Mesenchymal stem cell (in vitro differentiated cells and primary cell): ENCODE measurements around the gene LMNTD1.

Experiments used
- DNase-seq: peaks from one replicate; pipeline ENCODE4 v3.0.0-alpha.2; 2013
- H2AFZ ChIP-seq: one replicate; pipeline ENCODE4 v1.6.1; 2013; ENCODE audit warnings: low read depth, mild to moderate bottlenecking, control low read depth, inconsistent platforms, low read length, moderate library complexity
- H2AK5ac ChIP-seq: 2 replicates; pipeline ENCODE4 v1.6.1; 2013; ENCODE audit warnings: low read length, moderate library complexity, mild to moderate bottlenecking, inconsistent platforms; ENCODE audit not compliant: severe bottlenecking
- H2BK120ac ChIP-seq: one replicate; pipeline ENCODE4 v1.6.1; 2013; ENCODE audit warnings: low read depth, mild to moderate bottlenecking, inconsistent platforms, low read length, moderate library complexity
- H2BK12ac ChIP-seq, 2 experiments: one replicate each; pipeline ENCODE4 v1.6.1; 2013; ENCODE audit warnings: inconsistent platforms in 2 of 2, low read length in 2 of 2, mild to moderate bottlenecking in 2 of 2, moderate library complexity in 2 of 2, control low read depth in 1 of 2
- H2BK15ac ChIP-seq: one replicate; pipeline ENCODE4 v1.6.1; 2013; ENCODE audit warnings: mild to moderate bottlenecking, low read depth, inconsistent platforms; ENCODE audit not compliant: poor library complexity, severe bottlenecking
- H2BK5ac ChIP-seq: 2 replicates; pipeline ENCODE4 v1.6.1; 2013; ENCODE audit warnings: low read depth, mild to moderate bottlenecking, low read length, control low read depth, inconsistent platforms; ENCODE audit not compliant: poor library complexity, severe bottlenecking
- H3K14ac ChIP-seq, 2 experiments: one replicate each; pipeline ENCODE4 v1.6.1; 2013; ENCODE audit warnings: inconsistent platforms in 2 of 2, low read length in 2 of 2, control low read depth in 1 of 2, mild to moderate bottlenecking in 1 of 2, moderate library complexity in 1 of 2
- H3K18ac ChIP-seq, 2 experiments: one replicate each; pipeline ENCODE4 v1.6.1; 2013; ENCODE audit warnings: inconsistent platforms in 2 of 2, low read length in 2 of 2, control low read depth in 1 of 2, low read depth in 1 of 2, mild to moderate bottlenecking in 1 of 2
- H3K23ac ChIP-seq, 2 experiments: one replicate each; pipeline ENCODE4 v1.6.1; 2013; ENCODE audit warnings: inconsistent platforms in 2 of 2, low read length in 2 of 2, mild to moderate bottlenecking in 2 of 2, moderate library complexity in 2 of 2, control low read depth in 1 of 2
- H3K27ac ChIP-seq: 2 replicates; pipeline ENCODE4 v1.5.1; 2013; ENCODE audit warnings: mild to moderate bottlenecking, moderate library complexity, low read length, control low read depth, inconsistent platforms; ENCODE audit not compliant: poor library complexity, severe bottlenecking
- H3K27me3 ChIP-seq, 2 experiments: 2 replicates each; pipeline versions ENCODE4 v1.6.1 to v1.7.0; 2013; ENCODE audit warnings: low read length in 2 of 2, mild to moderate bottlenecking in 2 of 2, moderate library complexity in 2 of 2, control low read depth in 1 of 2, inconsistent platforms in 1 of 2; ENCODE audit not compliant: control insufficient read depth in 1 of 2, insufficient read depth in 1 of 2
- H3K36me3 ChIP-seq, 2 experiments: 2 replicates each; pipeline versions ENCODE4 v1.6.1 to v1.7.0; 2013; ENCODE audit warnings: low read length in 2 of 2, control low read depth in 1 of 2, inconsistent platforms in 1 of 2, low read depth in 1 of 2, mild to moderate bottlenecking in 1 of 2; ENCODE audit not compliant: insufficient read depth in 2 of 2, control insufficient read depth in 1 of 2
- H3K4ac ChIP-seq, 2 experiments: one replicate each; pipeline ENCODE4 v1.6.1; 2013; ENCODE audit warnings: inconsistent platforms in 2 of 2, low read length in 2 of 2, mild to moderate bottlenecking in 2 of 2, moderate library complexity in 2 of 2, control low read depth in 1 of 2, low read depth in 1 of 2
- H3K4me1 ChIP-seq: 2 replicates; pipeline ENCODE4 v1.6.1; 2013; ENCODE audit warnings: low read depth, low read length, control low read depth; ENCODE audit not compliant: control insufficient read depth, insufficient read depth
- H3K4me2 ChIP-seq: 2 replicates; pipeline ENCODE4 v1.6.1; 2013; ENCODE audit warnings: low read length, mild to moderate bottlenecking, inconsistent platforms; ENCODE audit not compliant: poor library complexity, severe bottlenecking
- H3K4me3 ChIP-seq, 2 experiments: 2 replicates each; pipeline versions ENCODE4 v1.5.1 to v1.7.0; 2013; ENCODE audit warnings: low read length in 2 of 2, mild to moderate bottlenecking in 2 of 2, control low read depth in 1 of 2, low read depth in 1 of 2; ENCODE audit not compliant: insufficient read depth in 1 of 2
- H3K79me1 ChIP-seq: replicated peaks from 2 replicates; pipeline ENCODE4 v1.6.1; 2013; ENCODE audit warnings: mild to moderate bottlenecking, control low read depth, low read length, inconsistent platforms; ENCODE audit not compliant: poor library complexity, severe bottlenecking
- H3K9ac ChIP-seq: 2 replicates; pipeline ENCODE4 v1.7.0; 2013; ENCODE audit warnings: mild to moderate bottlenecking, low read length, moderate library complexity
- H3K9me3 ChIP-seq: 2 replicates; pipeline ENCODE4 v1.7.0; 2013; ENCODE audit warnings: mild to moderate bottlenecking, low read length; ENCODE audit not compliant: control insufficient read depth
- H4K8ac ChIP-seq: one replicate; pipeline ENCODE4 v1.6.1; 2013; ENCODE audit warnings: inconsistent platforms, mild to moderate bottlenecking, low read length, moderate library complexity
- H4K91ac ChIP-seq: one replicate; pipeline ENCODE4 v1.6.1; 2013; ENCODE audit warnings: mild to moderate bottlenecking, low read length, inconsistent platforms
- WGBS: methylation state at CpG from one replicate; pipeline ENCODE4 v1.1.7; 2013; ENCODE audit warnings: mixed read lengths; 5-methylcytosine and 5-hydroxymethylcytosine counted together

The LMNTD1 gene

DNA sequence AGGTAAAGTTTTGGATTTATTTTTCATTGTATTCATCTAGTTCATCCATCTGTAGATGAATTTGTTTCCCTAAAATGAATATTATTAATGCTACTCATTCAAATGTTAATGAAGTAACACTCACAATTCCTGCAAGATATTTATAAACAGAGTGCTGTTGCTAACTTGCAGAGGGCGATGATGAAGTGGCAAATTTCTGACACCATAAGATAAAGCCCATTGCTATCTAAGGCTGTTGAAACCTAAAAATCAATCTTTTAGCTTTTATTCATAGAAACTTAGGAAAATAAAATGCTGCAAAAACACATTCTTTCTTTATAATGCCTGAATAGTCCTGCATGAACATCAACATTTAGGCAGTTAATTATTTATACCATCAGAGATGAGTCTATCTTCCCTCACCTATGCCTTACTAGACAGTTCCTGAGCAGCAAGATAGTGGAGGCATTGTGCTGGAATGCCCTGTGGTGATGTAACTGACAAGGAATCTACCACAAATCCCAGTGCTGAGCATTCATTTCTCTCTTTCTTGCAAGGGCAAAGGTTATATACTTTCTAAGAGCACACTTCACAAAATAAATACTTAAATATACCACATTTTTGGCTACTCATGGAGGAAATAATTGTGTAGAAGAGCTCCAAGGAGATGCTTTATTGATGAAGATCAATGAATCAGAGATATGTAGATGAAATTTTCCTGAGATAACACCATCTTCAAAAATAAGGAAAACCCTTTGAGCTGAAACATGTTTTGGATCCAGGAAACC is 57.6 kb downstream of the LMNTD1 start:
- Histone ChIP-seq H2BK15ac (no peak overlapping the region), H3K9me3 (peaks cover 9% of the 10 kb centered on the region), H2BK120ac (no peak overlapping the region), H3K23ac (no peak overlapping the region), H2BK5ac (peak overlapping the region; percentile 57), H3K4me3 (peak overlapping the region in 1 of 2 experiments; percentile 20), H2AFZ (no peak overlapping the region), H3K4me2 (no peak overlapping the region), H3K9ac (peak overlapping the region; percentile 64), H4K8ac (no peak overlapping the region), H3K27ac (peak overlapping the region; percentile 91), H2BK12ac (no peak overlapping the region), H4K91ac (no peak overlapping the region), H3K4ac (no peak overlapping the region), H3K27me3 (no peaks in the 10 kb centered on the region), H2AK5ac (no peak overlapping the region), H3K18ac (no peak overlapping the region), H3K36me3 (no peaks in the 10 kb centered on the region), H3K14ac (no peak overlapping the region), H3K4me1 (peaks cover 5% of the 10 kb centered on the region), H3K79me1 (no peaks in the 10 kb centered on the region)
- peak; percentile 72 for DNase-seq
- WGBS = no CpG with 5 or more reads among the region's 1 CpG

DNA sequence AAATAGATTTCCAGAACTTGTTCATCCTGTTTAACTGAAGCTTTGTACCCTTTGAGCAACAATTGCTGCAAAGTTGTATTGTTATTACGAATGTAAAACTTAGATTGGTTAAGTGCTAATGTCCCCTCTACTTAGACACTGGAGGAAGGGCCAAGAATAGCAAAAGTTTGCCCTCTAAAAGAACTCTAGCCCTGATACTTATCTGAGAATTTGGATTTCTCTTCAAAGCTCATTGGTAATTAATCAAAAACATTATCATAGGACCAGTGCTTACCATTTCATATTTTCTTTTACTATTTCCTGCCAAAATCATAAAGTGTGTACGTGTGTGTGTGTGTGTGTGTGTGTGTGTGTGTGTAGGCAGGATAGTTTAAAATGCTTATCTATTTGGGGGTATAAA is 58.2 kb downstream of the LMNTD1 start:
- Histone ChIP-seq H3K9me3 (peaks cover 9% of the 10 kb centered on the region), H3K27ac (peak overlapping the region; percentile 91)

DNA sequence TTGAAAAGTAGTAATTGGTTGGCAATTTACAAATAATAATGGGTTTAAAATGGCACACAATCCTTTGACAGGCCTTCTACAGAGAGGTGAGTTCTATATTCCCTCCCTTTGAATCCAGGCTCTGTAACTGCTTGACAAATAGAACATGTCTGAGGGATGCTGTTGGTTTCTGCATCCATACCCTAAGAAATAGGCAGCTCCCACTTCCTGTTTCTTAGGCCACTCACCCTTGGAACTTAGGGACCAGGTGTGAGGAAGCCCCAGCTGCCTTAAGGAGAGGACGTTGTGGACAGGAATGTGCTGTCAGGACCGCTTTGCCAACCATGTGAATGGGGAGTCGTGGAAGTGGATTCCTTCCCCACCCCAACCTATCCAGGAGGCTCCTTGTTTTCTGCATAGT is 59.4 kb downstream of the LMNTD1 start:
- Histone ChIP-seq H2BK120ac (no peak overlapping the region), H3K14ac (no peak overlapping the region), H3K79me1 (no peaks in the 10 kb centered on the region), H3K4me1 (peaks cover 5% of the 10 kb centered on the region), H3K9ac (no peak overlapping the region), H4K91ac (no peak overlapping the region), H3K4ac (no peak overlapping the region), H4K8ac (no peak overlapping the region), H2AK5ac (peak overlapping the region; percentile 49), H3K36me3 (no peaks in the 10 kb centered on the region), H3K23ac (no peak overlapping the region), H2BK12ac (no peak overlapping the region), H2BK5ac (no peak overlapping the region), H2BK15ac (no peak overlapping the region), H3K27me3 (no peaks in the 10 kb centered on the region), H2AFZ (no peak overlapping the region), H3K4me3 (no peak overlapping the region), H3K27ac (no peak overlapping the region), H3K4me2 (no peak overlapping the region), H3K18ac (no peak overlapping the region), H3K9me3 (peaks cover 4% of the 10 kb centered on the region)
- 50% methylated on average over 1 of the region's 3 CpGs for WGBS
- no peak for DNase-seq

More for the DNA sequence above, 58.2 kb downstream of the LMNTD1 start:
- Histone ChIP-seq H2BK5ac (peak overlapping the region; percentile 57), H2BK12ac (no peak overlapping the region), H2AK5ac (no peak overlapping the region), H3K36me3 (no peaks in the 10 kb centered on the region), H3K4me2 (no peak overlapping the region), H3K27me3 (no peaks in the 10 kb centered on the region), H2AFZ (no peak overlapping the region), H3K18ac (no peak overlapping the region), H4K8ac (no peak overlapping the region), H3K79me1 (no peaks in the 10 kb centered on the region), H3K9ac (no peak overlapping the region), H2BK15ac (no peak overlapping the region), H3K4ac (no peak overlapping the region), H3K4me1 (peaks cover 5% of the 10 kb centered on the region), H3K4me3 (no peak overlapping the region), H2BK120ac (no peak overlapping the region), H4K91ac (no peak overlapping the region), H3K14ac (no peak overlapping the region), H3K23ac (no peak overlapping the region)
- DNase-seq = no peak
- WGBS = 75% methylated on average over 2 of the region's 2 CpGs

DNA sequence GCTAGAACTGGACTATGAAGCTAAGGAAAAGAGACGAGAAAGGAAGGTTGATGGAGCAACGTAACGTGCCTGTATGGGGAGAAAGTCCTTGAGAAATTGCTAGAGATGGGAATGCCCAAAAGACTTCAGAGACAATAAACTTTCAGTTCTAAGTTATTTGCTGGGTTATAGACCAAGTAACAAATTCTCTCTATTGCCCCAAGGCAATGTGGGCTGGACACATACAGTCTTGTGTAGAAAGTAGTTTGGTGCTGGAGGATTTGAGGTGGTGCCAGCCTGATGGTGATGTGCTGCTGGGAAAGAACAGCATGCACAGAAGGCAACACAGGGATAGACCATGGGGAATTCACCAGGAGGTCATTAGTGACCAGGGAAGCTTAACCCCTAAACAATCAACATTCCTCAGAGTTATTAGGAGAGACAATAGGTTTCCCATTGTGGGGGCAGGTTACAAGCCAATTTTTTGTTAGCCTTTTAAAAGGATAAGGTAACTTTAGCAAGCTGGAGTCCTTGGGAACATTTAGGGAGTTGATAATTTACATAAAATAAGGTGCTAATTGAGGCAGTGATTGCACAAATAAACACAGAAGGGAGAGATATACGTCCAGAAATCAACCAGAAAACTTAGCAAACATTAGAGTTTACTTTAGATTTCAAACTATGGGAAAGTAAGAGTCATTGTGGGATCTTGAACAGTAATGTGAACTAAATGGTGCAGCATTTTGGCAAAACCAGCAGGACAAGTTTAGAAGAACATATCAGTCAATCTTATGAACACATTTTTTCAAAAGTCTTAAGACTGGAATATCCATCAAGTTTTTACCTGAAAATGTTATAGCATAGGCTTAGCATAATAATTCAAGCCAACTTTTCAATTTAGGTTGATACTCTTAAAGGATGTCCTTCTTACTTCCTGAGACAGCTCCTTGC is 61.4 kb downstream of the LMNTD1 start:
- H2BK5ac ChIP-seq = no peak overlapping the region
- H3K4me3 ChIP-seq = no peak overlapping the region
- no peak overlapping the region for H2AK5ac ChIP-seq
- H3K27ac ChIP-seq = no peak overlapping the region
- H3K4me1 ChIP-seq = peaks cover 3% of the 10 kb centered on the region
- no peak overlapping the region for H3K9ac ChIP-seq
- no peak overlapping the region for H3K4me2 ChIP-seq
- no peaks in the 10 kb centered on the region for H3K36me3 ChIP-seq
- no peak overlapping the region for H3K23ac ChIP-seq
- no peak overlapping the region for H2BK15ac ChIP-seq
- H2BK120ac ChIP-seq = no peak overlapping the region
- H3K18ac ChIP-seq = no peak overlapping the region
- no peak overlapping the region for H3K4ac ChIP-seq
- 93% methylated on average over 3 of the region's 4 CpGs for WGBS
- no peaks in the 10 kb centered on the region for H3K79me1 ChIP-seq
- no peaks in the 10 kb centered on the region for H3K9me3 ChIP-seq
- no peak overlapping the region for H4K8ac ChIP-seq
- H3K27me3 ChIP-seq = no peaks in the 10 kb centered on the region
- no peak overlapping the region for H2AFZ ChIP-seq
- no peak overlapping the region for H3K14ac ChIP-seq
- no peak overlapping the region for H2BK12ac ChIP-seq
- DNase-seq = no peak
- H4K91ac ChIP-seq = no peak overlapping the region
